GM18526 (cell line): ENCODE data around the gene NCAM1.

Source experiments
- POLR2A ChIP-seq: IDR thresholded peaks from 3 replicates; pipeline ENCODE4 v1.6.1; 2011; ENCODE audit not compliant: insufficient read length; ENCODE audit errors: extremely low read depth

NCAM1 gene

GRCh38 chr11:112962579-112963367 is 1.6 kb downstream of the NCAM1 start:
- no peak for TF ChIP-seq POLR2A

GRCh38 chr11:112963368-112963955 is 2.2 kb downstream of the NCAM1 start:
- no peak for TF ChIP-seq POLR2A

GRCh38 chr11:112965656-112966055 is 4.4 kb downstream of the NCAM1 start:
- TF ChIP-seq POLR2A: no peak

GRCh38 chr11:112966561-112966960 is 5.3 kb downstream of the NCAM1 start:
- no peak for TF ChIP-seq POLR2A

- TF ChIP-seq POLR2A: no peak
Observed at GRCh38 chr11:112967082-112967481, 5.9 kb downstream of the NCAM1 start.

- TF ChIP-seq POLR2A: no peak
Observed at GRCh38 chr11:112968941-112969713, 7.9 kb downstream of the NCAM1 start.

- TF ChIP-seq POLR2A: no peak
Observed at GRCh38 chr11:112971195-112971594, 10.0 kb downstream of the NCAM1 start.

- TF ChIP-seq POLR2A: no peak
Observed at GRCh38 chr11:112971827-112972226, 10.6 kb downstream of the NCAM1 start.

GRCh38 chr11:112972399-112973145 is 11.4 kb downstream of the NCAM1 start:
- TF ChIP-seq POLR2A: no peak

- no peak for TF ChIP-seq POLR2A
Observed at GRCh38 chr11:112975051-112975450, 13.8 kb downstream of the NCAM1 start.

GRCh38 chr11:112975493-112975892 is 14.3 kb downstream of the NCAM1 start:
- no peak for TF ChIP-seq POLR2A

- TF ChIP-seq POLR2A: no peak
Observed at GRCh38 chr11:112977755-112978154, 16.5 kb downstream of the NCAM1 start.

- no peak for TF ChIP-seq POLR2A
Observed at GRCh38 chr11:112983887-112984286, 22.7 kb downstream of the NCAM1 start.

- no peak for TF ChIP-seq POLR2A
Observed at GRCh38 chr11:112989198-112989597, 28.0 kb downstream of the NCAM1 start.

GRCh38 chr11:112993808-112994207 is 32.6 kb downstream of the NCAM1 start:
- TF ChIP-seq POLR2A: no peak
